Measurements from ENCODE around the gene ZNF862.

The ZNF862 gene

DNA sequence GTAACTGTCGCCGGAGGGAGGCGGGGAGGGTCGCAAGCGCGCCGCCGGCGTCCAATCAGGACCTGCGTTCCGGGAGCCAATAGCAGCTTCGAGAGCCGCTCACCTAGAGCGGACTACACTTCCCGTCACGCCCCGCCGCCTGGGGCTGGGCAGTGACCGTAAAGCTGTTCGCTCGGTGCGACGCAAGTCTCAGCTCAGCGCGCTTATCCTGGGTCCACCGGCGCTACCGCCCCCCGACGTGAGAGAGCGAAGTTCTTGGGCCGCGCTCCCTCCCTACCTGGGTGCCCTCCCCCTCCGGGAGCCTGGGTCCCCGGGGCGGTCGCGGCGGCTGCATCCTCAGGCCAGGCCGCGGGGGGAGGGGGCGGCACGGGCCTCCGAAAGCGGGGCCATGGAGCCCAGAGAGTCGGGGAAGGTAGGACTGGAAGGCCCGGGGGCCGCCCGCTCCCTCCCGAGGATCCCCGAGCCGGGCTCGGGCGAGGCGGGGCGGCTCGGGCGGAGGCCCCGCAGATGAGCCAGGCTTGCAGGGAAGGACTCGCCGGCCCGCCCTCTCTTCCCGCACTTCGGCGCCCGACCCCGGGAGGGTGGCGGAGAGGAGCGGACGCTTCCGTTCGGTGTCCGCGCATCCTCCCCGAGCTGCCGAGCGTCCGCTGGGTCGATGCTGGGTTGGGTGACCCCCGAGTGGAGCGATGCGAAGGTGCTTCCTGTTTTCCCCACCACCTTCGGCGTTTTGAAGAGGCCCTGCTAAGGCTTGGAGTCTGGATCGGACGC is at the start of gene ZNF862:
TSS of gene ZNF862 (plus strand) at position 152 of the 768 bp plus-strand sequence. CDS start at position 389, 237 bp downstream.
- peak within 1 kb of the TSS; percentile 88 for H3K4me3 ChIP-seq (ENCODE audit: low read length)
- TF ChIP-seq, protein P1, sequence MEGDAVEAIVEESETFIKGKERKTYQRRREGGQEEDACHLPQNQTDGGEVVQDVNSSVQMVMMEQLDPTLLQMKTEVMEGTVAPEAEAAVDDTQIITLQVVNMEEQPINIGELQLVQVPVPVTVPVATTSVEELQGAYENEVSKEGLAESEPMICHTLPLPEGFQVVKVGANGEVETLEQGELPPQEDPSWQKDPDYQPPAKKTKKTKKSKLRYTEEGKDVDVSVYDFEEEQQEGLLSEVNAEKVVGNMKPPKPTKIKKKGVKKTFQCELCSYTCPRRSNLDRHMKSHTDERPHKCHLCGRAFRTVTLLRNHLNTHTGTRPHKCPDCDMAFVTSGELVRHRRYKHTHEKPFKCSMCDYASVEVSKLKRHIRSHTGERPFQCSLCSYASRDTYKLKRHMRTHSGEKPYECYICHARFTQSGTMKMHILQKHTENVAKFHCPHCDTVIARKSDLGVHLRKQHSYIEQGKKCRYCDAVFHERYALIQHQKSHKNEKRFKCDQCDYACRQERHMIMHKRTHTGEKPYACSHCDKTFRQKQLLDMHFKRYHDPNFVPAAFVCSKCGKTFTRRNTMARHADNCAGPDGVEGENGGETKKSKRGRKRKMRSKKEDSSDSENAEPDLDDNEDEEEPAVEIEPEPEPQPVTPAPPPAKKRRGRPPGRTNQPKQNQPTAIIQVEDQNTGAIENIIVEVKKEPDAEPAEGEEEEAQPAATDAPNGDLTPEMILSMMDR (conservative IDR thresholded peaks at IDR 0.05; ENCODE audit: low read length): no peak
- peak; percentile 96 for DNase-seq (ENCODE audit: low read depth)

DNA sequence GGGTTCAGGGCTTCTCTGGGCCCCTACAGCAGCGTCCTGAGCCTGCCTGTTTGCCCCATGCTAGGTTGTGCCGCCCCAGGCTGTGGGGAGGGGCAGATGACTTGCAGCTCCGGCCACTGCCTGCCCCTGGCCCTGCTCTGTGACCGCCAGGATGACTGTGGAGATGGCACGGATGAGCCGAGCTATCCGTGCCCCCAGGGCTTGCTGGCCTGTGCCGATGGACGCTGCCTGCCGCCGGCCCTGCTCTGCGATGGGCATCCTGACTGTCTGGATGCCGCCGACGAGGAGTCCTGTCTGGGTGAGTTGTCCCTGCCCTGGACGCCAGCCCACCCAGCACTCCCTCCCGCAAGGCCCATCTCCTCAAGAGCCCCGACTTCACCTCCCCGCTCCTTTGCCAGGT is 49.1 kb upstream of the ZNF862 start:
- TF ChIP-seq, protein P1 (conservative IDR thresholded peaks at IDR 0.05; ENCODE audit: low read length): no peak
- H3K4me3 ChIP-seq (ENCODE audit: low read length): no peak overlapping the region
- no peak for DNase-seq (ENCODE audit: low read depth)

- H3K4me3 ChIP-seq (ENCODE audit: low read length): no peak overlapping the region
- no peak for DNase-seq (ENCODE audit: low read depth)
- TF ChIP-seq, protein P1 (conservative IDR thresholded peaks at IDR 0.05; ENCODE audit: low read length): peak; percentile 15; the same call in 1 of the 2 replicates
Observed at GRCh38 chr7:149790146-149790548, 48.0 kb upstream of the ZNF862 start.

- TF ChIP-seq, protein P1 (conservative IDR thresholded peaks at IDR 0.05; ENCODE audit: low read length): no peak
- no peak overlapping the region for H3K4me3 ChIP-seq (ENCODE audit: low read length)
- DNase-seq (ENCODE audit: low read depth): no peak
Observed at GRCh38 chr7:149790754-149791360, 47.3 kb upstream of the ZNF862 start.

DNA sequence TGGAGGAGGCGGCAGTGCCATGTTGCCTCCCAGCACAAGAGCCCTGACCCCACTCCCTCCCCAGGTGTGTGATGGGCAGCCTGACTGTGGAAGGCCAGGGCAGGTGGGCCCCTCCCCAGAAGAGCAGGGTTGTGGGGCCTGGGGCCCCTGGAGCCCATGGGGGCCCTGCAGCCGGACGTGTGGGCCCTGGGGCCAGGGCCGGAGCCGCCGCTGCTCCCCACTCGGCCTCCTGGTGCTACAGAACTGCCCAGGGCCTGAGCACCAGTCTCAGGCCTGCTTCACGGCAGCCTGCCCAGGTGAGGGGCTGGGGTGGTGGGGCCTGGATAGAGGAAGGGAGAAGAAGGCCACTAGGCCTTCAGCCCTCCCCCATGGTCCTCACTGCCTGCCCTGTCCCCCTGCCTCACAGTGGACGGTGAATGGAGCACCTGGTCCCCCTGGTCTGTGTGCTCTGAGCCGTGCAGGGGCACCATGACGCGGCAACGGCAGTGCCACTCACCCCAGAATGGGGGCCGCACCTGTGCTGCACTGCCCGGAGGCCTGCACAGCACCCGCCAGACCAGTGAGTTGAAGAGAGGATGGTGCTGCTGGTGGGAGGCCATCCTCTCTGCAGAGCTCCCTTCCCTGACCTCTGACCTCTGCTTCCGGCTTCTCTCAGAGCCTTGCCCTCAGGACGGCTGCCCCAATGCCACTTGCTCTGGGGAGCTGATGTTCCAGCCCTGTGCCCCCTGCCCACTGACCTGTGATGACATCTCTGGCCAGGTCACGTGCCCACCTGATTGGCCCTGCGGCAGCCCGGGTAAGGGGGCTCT is 46.6 kb upstream of the ZNF862 start:
- TF ChIP-seq, protein P1 (conservative IDR thresholded peaks at IDR 0.05; ENCODE audit: low read length): no peak
- DNase-seq (ENCODE audit: low read depth): no peak
- H3K4me3 ChIP-seq (ENCODE audit: low read length): no peak overlapping the region

- DNase-seq (ENCODE audit: low read depth): no peak
- H3K4me3 ChIP-seq (ENCODE audit: low read length): no peak overlapping the region
- TF ChIP-seq, protein P1 (conservative IDR thresholded peaks at IDR 0.05; ENCODE audit: low read length): no peak
Observed at GRCh38 chr7:149792220-149792595, 46.0 kb upstream of the ZNF862 start.

All from AG10803 (cell line).